IMR-90 (cell line): ENCODE results near the gene GSS. TPM values are rescaled to one million over a fixed set of nuclear protein-coding genes. Genes with fewer than 3 reads are reported as not detected.

Experiments
- ATAC-seq: fragments of 200-7000 bp; cut with Tn5 transposase; 2 replicates; pipeline ENCODE4 v1.9.1; 2020; ENCODE audit warnings: low read depth, mild to moderate bottlenecking, moderate library complexity
- BruUV-seq: library from RNA; stranded (reverse); fragments of 400-500 nt; replicated peaks from 2 replicates; lab custom pipeline; 2021; lab: Mats Ljungman, UMichigan
- CTCF ChIA-PET: fragments of 300-600 bp; formaldehyde crosslinking; extraction: SDS; loops from one replicate; lab custom pipeline; 2021; ENCODE audit warnings: antibody characterized with exemption; lab: Yijun Ruan, JAX
- POLR2A ChIA-PET: fragments of 300-600 bp; sonication (Branson Sonifier 250); formaldehyde crosslinking; loops from one replicate; lab custom pipeline; 2022; ENCODE audit warnings: antibody characterized with exemption; ENCODE audit not compliant: unreplicated experiment; lab: Charles Lee
- DNase-seq: peaks from one replicate; pipeline ENCODE4 v3.0.0; 2013
- H2AFZ ChIP-seq: replicated peaks from 2 replicates; pipeline ENCODE3; 2013; ENCODE audit warnings: low read length, mild to moderate bottlenecking; ENCODE audit not compliant: poor library complexity
- H2AK5ac ChIP-seq: 2 replicates; pipeline ENCODE4 v1.6.1; 2013; ENCODE audit warnings: low read depth, low read length, inconsistent platforms
- H2AK9ac ChIP-seq: replicated peaks from 2 replicates; pipeline ENCODE3; 2013; ENCODE audit warnings: mild to moderate bottlenecking, low read depth, low read length, moderate library complexity; ENCODE audit not compliant: poor library complexity
- H2BK120ac ChIP-seq: 2 replicates; pipeline ENCODE4 v1.6.1; 2013; ENCODE audit warnings: low read depth, low read length, inconsistent platforms
- H2BK15ac ChIP-seq: 3 replicates; pipeline ENCODE4 v1.6.1; 2013; ENCODE audit warnings: low read depth, low read length, inconsistent platforms
- H2BK20ac ChIP-seq: 2 replicates; pipeline ENCODE4 v1.6.1; 2013; ENCODE audit warnings: low read depth, mild to moderate bottlenecking, inconsistent platforms, low read length, moderate library complexity
- H2BK5ac ChIP-seq: 2 replicates; pipeline ENCODE4 v1.6.1; 2013; ENCODE audit warnings: mild to moderate bottlenecking, low read depth, low read length, inconsistent platforms; ENCODE audit not compliant: poor library complexity, severe bottlenecking
- H3K14ac ChIP-seq: replicated peaks from 2 replicates; pipeline ENCODE4 v1.6.1; 2013; ENCODE audit warnings: low read depth, low read length, inconsistent platforms
- H3K18ac ChIP-seq: 2 replicates; pipeline ENCODE4 v1.6.1; 2013; ENCODE audit warnings: low read depth, low read length, control low read depth
- H3K23ac ChIP-seq: 2 replicates; pipeline ENCODE4 v1.6.1; 2013; ENCODE audit warnings: low read depth, low read length, inconsistent platforms
- H3K27ac ChIP-seq: 2 replicates; pipeline ENCODE4 v1.5.1; 2013; ENCODE audit warnings: mild to moderate bottlenecking, control low read depth, low read length; ENCODE audit not compliant: insufficient read depth
- H3K27me3 ChIP-seq: 2 replicates; pipeline ENCODE4 v1.6.1; 2013; ENCODE audit warnings: low read length; ENCODE audit not compliant: control insufficient read depth, insufficient read depth
- H3K36me3 ChIP-seq: 2 replicates; pipeline ENCODE4 v1.6.1; 2013; ENCODE audit warnings: low read length, mixed read lengths; ENCODE audit not compliant: control insufficient read depth, insufficient read depth
- H3K4ac ChIP-seq: 2 replicates; pipeline ENCODE4 v1.6.1; 2013; ENCODE audit warnings: low read depth, low read length, inconsistent platforms
- H3K4me1 ChIP-seq: 2 replicates; pipeline ENCODE4 v1.6.1; 2013; ENCODE audit warnings: low read length, mixed read lengths; ENCODE audit not compliant: control insufficient read depth, insufficient read depth
- H3K4me2 ChIP-seq: 2 replicates; pipeline ENCODE4 v1.6.1; 2013; ENCODE audit warnings: low read depth, mild to moderate bottlenecking, control low read depth, low read length, moderate library complexity
- H3K4me3 ChIP-seq: 2 replicates; pipeline ENCODE4 v1.5.1; 2013; ENCODE audit warnings: low read depth, mild to moderate bottlenecking, control low read depth, low read length, moderate library complexity; ENCODE audit not compliant: insufficient read depth
- H3K56ac ChIP-seq: 2 replicates; pipeline ENCODE4 v1.6.1; 2013; ENCODE audit warnings: low read length, inconsistent platforms; ENCODE audit not compliant: insufficient read depth; ENCODE audit errors: extremely low read depth
- H3K79me1 ChIP-seq, 2 experiments: 2 replicates each; pipeline ENCODE4 v1.6.1; 2013; ENCODE audit warnings: low read length in 2 of 2, inconsistent platforms in 1 of 2, low read depth in 1 of 2
- H3K9ac ChIP-seq: 2 replicates; pipeline ENCODE4 v1.6.1; 2013; ENCODE audit warnings: low read depth, low read length, control low read depth
- H3K9me1 ChIP-seq: 2 replicates; pipeline ENCODE4 v1.6.1; 2013; ENCODE audit warnings: low read length, inconsistent platforms; ENCODE audit not compliant: insufficient read depth
- H3K9me3 ChIP-seq: 2 replicates; pipeline ENCODE4 v1.6.1; 2013; ENCODE audit warnings: low read length; ENCODE audit not compliant: control insufficient read depth, insufficient read depth
- H4K20me1 ChIP-seq: 2 replicates; pipeline ENCODE4 v1.6.1; 2013; ENCODE audit warnings: low read length, inconsistent platforms; ENCODE audit not compliant: insufficient read depth
- H4K5ac ChIP-seq: 2 replicates; pipeline ENCODE4 v1.6.1; 2013; ENCODE audit warnings: mild to moderate bottlenecking, low read depth, low read length, control low read depth
- H4K8ac ChIP-seq, 2 experiments: 2 replicates each; pipeline ENCODE4 v1.6.1; 2013; ENCODE audit warnings: low read depth in 2 of 2, low read length in 2 of 2, control low read depth in 1 of 2, inconsistent platforms in 1 of 2
- H4K91ac ChIP-seq: 2 replicates; pipeline ENCODE4 v1.6.1; 2013; ENCODE audit warnings: low read depth, low read length, inconsistent platforms; ENCODE audit not compliant: insufficient read depth
- BHLHE40 ChIP-seq: fragments of 150-350 bp; IDR thresholded peaks from 2 replicates; pipeline ENCODE4 v1.6.1; 2016; ENCODE audit warnings: mild to moderate bottlenecking, low read depth, low read length
- CEBPB ChIP-seq: IDR thresholded peaks from 2 replicates; pipeline ENCODE4 v1.6.1; 2012; ENCODE audit warnings: low read depth, low read length, improper control_type of control experiment
- CHD1 ChIP-seq: IDR thresholded peaks from 2 replicates; pipeline ENCODE4 v1.6.1; 2012; ENCODE audit warnings: low read depth, low read length, improper control_type of control experiment
- FOS ChIP-seq: fragments of 150-350 bp; IDR thresholded peaks from 2 replicates; pipeline ENCODE4 v1.6.1; 2016; ENCODE audit warnings: low read depth, low read length
- MAFK ChIP-seq: IDR thresholded peaks from 2 replicates; pipeline ENCODE4 v1.6.1; 2012; ENCODE audit warnings: low read depth, low read length, improper control_type of control experiment
- MAZ ChIP-seq: IDR thresholded peaks from 2 replicates; pipeline ENCODE4 v1.6.1; 2012; ENCODE audit warnings: low read depth, mild to moderate bottlenecking, low read length, improper control_type of control experiment, moderate library complexity, borderline replicate concordance
- MXI1 ChIP-seq: IDR thresholded peaks from 2 replicates; pipeline ENCODE4 v1.6.1; 2012; ENCODE audit warnings: low read depth, mild to moderate bottlenecking, low read length, moderate library complexity, borderline replicate concordance
- NFE2L2 ChIP-seq: fragments of 150-350 bp; IDR thresholded peaks from 2 replicates; pipeline ENCODE4 v1.6.1; 2016; ENCODE audit warnings: low read depth, mild to moderate bottlenecking, low read length
- POLR2A ChIP-seq: IDR thresholded peaks from 2 replicates; pipeline ENCODE4 v1.6.1; 2012; ENCODE audit warnings: mild to moderate bottlenecking, low read depth, low read length
- RAD21 ChIP-seq: IDR thresholded peaks from 2 replicates; pipeline ENCODE4 v1.6.1; 2012; ENCODE audit warnings: low read length, improper control_type of control experiment
- RCOR1 ChIP-seq: IDR thresholded peaks from 2 replicates; pipeline ENCODE4 v1.6.1; 2012; ENCODE audit warnings: mild to moderate bottlenecking, low read length, improper control_type of control experiment; ENCODE audit not compliant: insufficient replicate concordance
- RFX5 ChIP-seq: IDR thresholded peaks from 2 replicates; pipeline ENCODE4 v1.8.0; 2012; ENCODE audit warnings: low read depth, mild to moderate bottlenecking, low read length, moderate library complexity
- SMC3 ChIP-seq: fragments of 150-350 bp; IDR thresholded peaks from 2 replicates; pipeline ENCODE4 v1.6.1; 2016; ENCODE audit warnings: low read depth, mild to moderate bottlenecking, antibody characterized with exemption, low read length, moderate library complexity
- USF2 ChIP-seq: fragments of 150-350 bp; IDR thresholded peaks from 2 replicates; pipeline ENCODE4 v1.6.1; 2017; ENCODE audit warnings: mild to moderate bottlenecking, antibody characterized with exemption, low read length, low read depth
- WGBS, 2 experiments: methylation state at CpG; one replicate each; pipeline versions ENCODE4 v1.1.5 to v1.1.7; 2013; ENCODE audit warnings: missing lambda C conversion rate in 2 of 2; ENCODE audit not compliant: insufficient read length in 1 of 2; ENCODE audit errors: extremely low coverage in 2 of 2; 5-methylcytosine and 5-hydroxymethylcytosine counted together
- dilution Hi-C: fragments of 300-500 bp; cut with HindIII; formaldehyde crosslinking; loops from one replicate; pipeline ENCODE4 v1.14.3; 2018; ENCODE audit warnings: low sequenced_read_pairs; ENCODE audit not compliant: unreplicated experiment
- in situ Hi-C: fragments of 300-500 bp; cut with MboI; formaldehyde crosslinking; loops from 3 replicates; pipeline ENCODE4 v1.14.3; 2019; ENCODE audit warnings: low sequenced_read_pairs, inconsistent platforms, mixed read lengths
- intact Hi-C: fragments of 100-400 bp; cut with micrococcal nuclease; formaldehyde crosslinking; loops from 2 replicates; pipeline ENCODE4 v1.10.0; 2022
- polyA plus RNA-seq, 3 experiments: library from polyadenylated mRNA; depleted of rRNA; stranded (reverse); fragments of >200 nt; gene quantifications; 2 replicates each; pipeline ENCODE4 v1.2.3, GENCODE V29; 2012; ENCODE audit warnings: low replicate concordance in 1 of 3
- total RNA-seq: library from RNA; depleted of rRNA; stranded (reverse); fragments of >200 nt; gene quantifications from 2 replicates; pipeline ENCODE4 v1.2.3, GENCODE V29; 2012
- TF ChIP-seq, protein P1 (sequence below): fragments of 150-350 bp; IDR thresholded peaks from 2 replicates; pipeline ENCODE4 v1.6.1; 2016; ENCODE audit warnings: low read depth, mild to moderate bottlenecking, low read length, moderate library complexity, borderline replicate concordance

The GSS gene
- total and polyA plus RNA-seq, 2 of the 4 experiments (the other 2 are of a cell fraction), result 73.7 to 90.0 TPM

- Histone ChIP-seq H2BK120ac (no peak overlapping the region), H3K9me3 (no peaks in the 10 kb centered on the region), H3K36me3 (peaks cover 55% of the 10 kb centered on the region; the same call in 1 of the 2 replicates), H4K8ac (no peak overlapping the region), H4K20me1 (peaks cover 23% of the 10 kb centered on the region), H2BK15ac (no peak overlapping the region), H3K23ac (no peak overlapping the region), H2AK5ac (no peak overlapping the region), H4K91ac (no peak overlapping the region), H3K14ac (no peak overlapping the region), H3K9ac (no peak overlapping the region), H2BK5ac (no peak overlapping the region), H3K4me3 (no peak overlapping the region), H2BK20ac (no peak overlapping the region), H3K79me1 (peaks cover 0 to 9% of the 10 kb centered on the region in 2 experiments; a peak in 3 of 4 replicates), H3K18ac (no peak overlapping the region), H4K5ac (no peak overlapping the region), H3K4ac (no peak overlapping the region), H3K4me1 (no peaks in the 10 kb centered on the region), H3K27ac (no peak overlapping the region), H2AFZ (no peak overlapping the region), H3K27me3 (no peaks in the 10 kb centered on the region), H3K9me1 (peaks cover 2% of the 10 kb centered on the region; the same call in 1 of the 2 replicates), H2AK9ac (no peak overlapping the region), H3K4me2 (no peak overlapping the region), H3K56ac (no peak overlapping the region)
- intact Hi-C loops (no loop called here), dilution Hi-C loops (no loop called here), in situ Hi-C loops (no loop called here)
- ChIA-PET CTCF (no interaction called here), POLR2A (no interaction called here)
- TF ChIP-seq SMC3, result no peak
- no peak for TF ChIP-seq USF2
- TF ChIP-seq MAFK, result no peak
- no peak for TF ChIP-seq CHD1
- no peak for TF ChIP-seq RCOR1
- no peak for TF ChIP-seq POLR2A
- TF ChIP-seq, protein P1, sequence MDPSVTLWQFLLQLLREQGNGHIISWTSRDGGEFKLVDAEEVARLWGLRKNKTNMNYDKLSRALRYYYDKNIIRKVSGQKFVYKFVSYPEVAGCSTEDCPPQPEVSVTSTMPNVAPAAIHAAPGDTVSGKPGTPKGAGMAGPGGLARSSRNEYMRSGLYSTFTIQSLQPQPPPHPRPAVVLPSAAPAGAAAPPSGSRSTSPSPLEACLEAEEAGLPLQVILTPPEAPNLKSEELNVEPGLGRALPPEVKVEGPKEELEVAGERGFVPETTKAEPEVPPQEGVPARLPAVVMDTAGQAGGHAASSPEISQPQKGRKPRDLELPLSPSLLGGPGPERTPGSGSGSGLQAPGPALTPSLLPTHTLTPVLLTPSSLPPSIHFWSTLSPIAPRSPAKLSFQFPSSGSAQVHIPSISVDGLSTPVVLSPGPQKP, result no peak
- TF ChIP-seq RAD21, result no peak
- no peak for TF ChIP-seq RFX5
- TF ChIP-seq NFE2L2, result no peak
- no peak for TF ChIP-seq CEBPB
- TF ChIP-seq MXI1, result no peak
- TF ChIP-seq BHLHE40, result no peak
- no peak for TF ChIP-seq MAZ
- TF ChIP-seq FOS, result no peak
- BruUV-seq, result no TSS peak
- ATAC-seq, result no peak
- WGBS, 2 experiments, result 79% methylated on average over 8 of the region's 14 CpGs; no CpG with 5 or more reads in 1 of the 2 experiments
- no peak for DNase-seq
Observed at GRCh38 chr20:34994509-34995131, 39.0 kb upstream of the GSS start.
